ENCODE measurements around the gene WBP11.

The WBP11 gene

DNA sequence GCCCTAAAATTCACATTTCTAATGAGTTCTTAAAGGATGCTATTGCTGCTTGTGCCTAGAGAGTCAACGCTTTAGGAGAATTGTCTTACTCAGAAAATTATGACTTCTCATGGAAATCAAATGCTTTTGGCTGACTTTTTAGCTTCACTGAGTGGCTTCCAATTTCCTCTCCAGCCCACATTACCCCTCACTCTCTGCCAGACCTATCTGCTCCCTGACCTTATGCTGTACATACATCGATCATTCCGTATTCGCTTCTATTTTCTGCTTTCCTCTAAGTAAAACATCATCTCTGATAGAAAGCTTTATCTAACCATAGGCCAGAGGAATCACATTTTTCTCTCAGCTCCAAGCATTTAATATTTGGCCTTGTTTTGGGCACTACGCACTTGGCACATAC is 23.2 kb upstream of the WBP11 start:
- no peak for DNase-seq (ENCODE audit: low read depth in 1 of 2, low spot score in 1 of 2)
- no peak overlapping the region for H3K4me3 ChIP-seq (replicated peaks; ENCODE audit: insufficient read depth, low read length)
- TF ChIP-seq, protein P1, sequence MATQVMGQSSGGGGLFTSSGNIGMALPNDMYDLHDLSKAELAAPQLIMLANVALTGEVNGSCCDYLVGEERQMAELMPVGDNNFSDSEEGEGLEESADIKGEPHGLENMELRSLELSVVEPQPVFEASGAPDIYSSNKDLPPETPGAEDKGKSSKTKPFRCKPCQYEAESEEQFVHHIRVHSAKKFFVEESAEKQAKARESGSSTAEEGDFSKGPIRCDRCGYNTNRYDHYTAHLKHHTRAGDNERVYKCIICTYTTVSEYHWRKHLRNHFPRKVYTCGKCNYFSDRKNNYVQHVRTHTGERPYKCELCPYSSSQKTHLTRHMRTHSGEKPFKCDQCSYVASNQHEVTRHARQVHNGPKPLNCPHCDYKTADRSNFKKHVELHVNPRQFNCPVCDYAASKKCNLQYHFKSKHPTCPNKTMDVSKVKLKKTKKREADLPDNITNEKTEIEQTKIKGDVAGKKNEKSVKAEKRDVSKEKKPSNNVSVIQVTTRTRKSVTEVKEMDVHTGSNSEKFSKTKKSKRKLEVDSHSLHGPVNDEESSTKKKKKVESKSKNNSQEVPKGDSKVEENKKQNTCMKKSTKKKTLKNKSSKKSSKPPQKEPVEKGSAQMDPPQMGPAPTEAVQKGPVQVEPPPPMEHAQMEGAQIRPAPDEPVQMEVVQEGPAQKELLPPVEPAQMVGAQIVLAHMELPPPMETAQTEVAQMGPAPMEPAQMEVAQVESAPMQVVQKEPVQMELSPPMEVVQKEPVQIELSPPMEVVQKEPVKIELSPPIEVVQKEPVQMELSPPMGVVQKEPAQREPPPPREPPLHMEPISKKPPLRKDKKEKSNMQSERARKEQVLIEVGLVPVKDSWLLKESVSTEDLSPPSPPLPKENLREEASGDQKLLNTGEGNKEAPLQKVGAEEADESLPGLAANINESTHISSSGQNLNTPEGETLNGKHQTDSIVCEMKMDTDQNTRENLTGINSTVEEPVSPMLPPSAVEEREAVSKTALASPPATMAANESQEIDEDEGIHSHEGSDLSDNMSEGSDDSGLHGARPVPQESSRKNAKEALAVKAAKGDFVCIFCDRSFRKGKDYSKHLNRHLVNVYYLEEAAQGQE (IDR thresholded peaks at IDR 0.05; ENCODE audit: insufficient replicate concordance, low read depth), result no peak
- TF ChIP-seq, protein P2, sequence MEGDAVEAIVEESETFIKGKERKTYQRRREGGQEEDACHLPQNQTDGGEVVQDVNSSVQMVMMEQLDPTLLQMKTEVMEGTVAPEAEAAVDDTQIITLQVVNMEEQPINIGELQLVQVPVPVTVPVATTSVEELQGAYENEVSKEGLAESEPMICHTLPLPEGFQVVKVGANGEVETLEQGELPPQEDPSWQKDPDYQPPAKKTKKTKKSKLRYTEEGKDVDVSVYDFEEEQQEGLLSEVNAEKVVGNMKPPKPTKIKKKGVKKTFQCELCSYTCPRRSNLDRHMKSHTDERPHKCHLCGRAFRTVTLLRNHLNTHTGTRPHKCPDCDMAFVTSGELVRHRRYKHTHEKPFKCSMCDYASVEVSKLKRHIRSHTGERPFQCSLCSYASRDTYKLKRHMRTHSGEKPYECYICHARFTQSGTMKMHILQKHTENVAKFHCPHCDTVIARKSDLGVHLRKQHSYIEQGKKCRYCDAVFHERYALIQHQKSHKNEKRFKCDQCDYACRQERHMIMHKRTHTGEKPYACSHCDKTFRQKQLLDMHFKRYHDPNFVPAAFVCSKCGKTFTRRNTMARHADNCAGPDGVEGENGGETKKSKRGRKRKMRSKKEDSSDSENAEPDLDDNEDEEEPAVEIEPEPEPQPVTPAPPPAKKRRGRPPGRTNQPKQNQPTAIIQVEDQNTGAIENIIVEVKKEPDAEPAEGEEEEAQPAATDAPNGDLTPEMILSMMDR (IDR thresholded peaks at IDR 0.05; ENCODE audit: insufficient read depth, low read length), result no peak
- TF ChIP-seq SPI1 (IDR thresholded peaks at IDR 0.05; ENCODE audit: borderline replicate concordance, low read depth) (no peak), GABPA (IDR thresholded peaks at IDR 0.05; ENCODE audit: low read depth) (no peak), POLR2AphosphoS5 (IDR thresholded peaks at IDR 0.05; ENCODE audit: low read depth) (no peak)

DNA sequence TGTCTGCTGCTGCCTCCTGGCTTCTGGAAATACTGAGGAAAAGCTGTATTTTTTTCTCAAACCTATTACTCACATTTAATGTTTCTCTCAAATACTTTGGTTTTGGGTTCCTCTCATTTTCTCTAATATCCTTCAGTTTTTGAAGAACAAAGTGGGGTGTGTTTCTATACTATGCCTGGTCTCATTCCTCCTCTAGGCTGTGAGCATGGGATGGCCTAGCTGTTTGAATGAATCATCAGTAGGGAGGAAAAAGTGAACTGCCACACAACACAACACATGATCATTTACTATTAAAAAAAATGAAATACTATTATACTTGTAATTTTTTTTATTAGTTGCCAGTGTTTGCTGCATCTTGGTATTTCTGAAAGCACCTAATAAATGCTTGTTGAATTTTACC is 22.0 kb upstream of the WBP11 start:
- TF ChIP-seq, protein P1 (IDR thresholded peaks at IDR 0.05; ENCODE audit: insufficient replicate concordance, low read depth), result no peak
- no peak for TF ChIP-seq POLR2AphosphoS5 (IDR thresholded peaks at IDR 0.05; ENCODE audit: low read depth)
- no peak for TF ChIP-seq GABPA (IDR thresholded peaks at IDR 0.05; ENCODE audit: low read depth)
- TF ChIP-seq SPI1 (IDR thresholded peaks at IDR 0.05; ENCODE audit: borderline replicate concordance, low read depth), result no peak
- TF ChIP-seq, protein P2 (IDR thresholded peaks at IDR 0.05; ENCODE audit: insufficient read depth, low read length), result no peak
- DNase-seq (ENCODE audit: low read depth in 1 of 2, low spot score in 1 of 2), result no peak
- Histone ChIP-seq H3K27ac (replicated peaks) (no peak overlapping the region), H3K27me3 (ENCODE audit: insufficient read depth, poor library complexity, severe bottlenecking) (no peaks in the 10 kb centered on the region), H3K4me3 (replicated peaks; ENCODE audit: insufficient read depth, low read length) (no peak overlapping the region)

More for the DNA sequence above, 23.2 kb upstream of the WBP11 start:
- no peak overlapping the region for H3K27ac ChIP-seq (replicated peaks)
- H3K27me3 ChIP-seq (ENCODE audit: insufficient read depth, poor library complexity, severe bottlenecking), result no peaks in the 10 kb centered on the region

DNA sequence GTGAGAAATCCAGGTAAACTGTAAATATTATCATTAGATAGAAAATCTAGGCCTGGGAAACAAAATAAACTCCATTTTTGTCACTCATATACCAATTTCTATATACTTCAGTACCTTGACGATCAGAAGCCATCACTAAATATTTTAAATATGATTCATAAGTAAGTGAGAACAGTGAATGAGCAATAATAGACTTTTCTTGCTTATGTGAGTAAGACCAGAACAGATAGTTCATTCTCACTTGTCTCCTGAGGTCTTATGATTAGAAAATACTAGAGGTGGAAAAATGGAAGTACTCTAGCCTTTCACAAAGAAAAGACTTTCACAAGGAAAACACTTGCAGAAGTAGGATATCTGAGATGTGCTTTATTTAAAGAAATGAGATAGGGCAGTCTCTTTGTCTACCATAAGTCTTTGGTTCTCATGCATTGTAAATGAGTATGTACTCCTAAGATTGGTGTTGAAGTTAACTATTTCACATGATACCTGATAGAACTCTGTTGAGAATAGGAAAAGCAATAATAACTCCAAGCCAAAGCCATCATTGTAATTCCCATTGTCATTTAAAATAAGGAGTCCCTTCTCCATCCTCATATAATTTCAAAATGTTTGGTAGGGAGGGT is 20.8 kb upstream of the WBP11 start:
- H3K27ac ChIP-seq (replicated peaks), result no peak overlapping the region
- DNase-seq (ENCODE audit: low read depth in 1 of 2, low spot score in 1 of 2), result no peak
- TF ChIP-seq GABPA (IDR thresholded peaks at IDR 0.05; ENCODE audit: low read depth) (no peak), SPI1 (IDR thresholded peaks at IDR 0.05; ENCODE audit: borderline replicate concordance, low read depth) (no peak), POLR2AphosphoS5 (IDR thresholded peaks at IDR 0.05; ENCODE audit: low read depth) (no peak)
- TF ChIP-seq, protein P2 (IDR thresholded peaks at IDR 0.05; ENCODE audit: insufficient read depth, low read length), result no peak
- TF ChIP-seq, protein P1 (IDR thresholded peaks at IDR 0.05; ENCODE audit: insufficient replicate concordance, low read depth), result no peak
- no peak overlapping the region for H3K4me3 ChIP-seq (replicated peaks; ENCODE audit: insufficient read depth, low read length)
- H3K27me3 ChIP-seq (ENCODE audit: insufficient read depth, poor library complexity, severe bottlenecking), result no peaks in the 10 kb centered on the region

Measured in HL-60 (cell line).